ENCODE measurements around the gene MYL11. TPM values are rescaled to one million over a fixed set of nuclear protein-coding genes. Genes with fewer than 3 reads are reported as not detected.

The MYL11 gene
- total RNA-seq, 1 donor from 2014 or later, result not detected

GRCh38 chr16:30383521-30383920 is 8.9 kb downstream of the MYL11 start:
- peaks cover 8% of the 10 kb centered on the region for H4K20me1 ChIP-seq (ENCODE audit: insufficient read depth, low read length)
- H3K79me2 ChIP-seq (ENCODE audit: insufficient read depth, low read length), result peaks cover 6% of the 10 kb centered on the region
- TF ChIP-seq EZH2 (IDR thresholded peaks at IDR 0.05; ENCODE audit: insufficient read depth, low read length), result no peak
- TF ChIP-seq CTCF (IDR thresholded peaks at IDR 0.05; ENCODE audit: insufficient read depth, low read depth, low read length), result no peak
- Mint-ChIP-seq H3K4me1 (ENCODE audit: low read depth, unreplicated experiment) (peaks cover 1% of the 10 kb centered on the region), H3K4me3 (ENCODE audit: unreplicated experiment) (no peak overlapping the region), H3K27me3 (ENCODE audit: low read depth, unreplicated experiment) (no peaks in the 10 kb centered on the region), H3K9me3 (ENCODE audit: unreplicated experiment) (no peaks in the 10 kb centered on the region), H3K36me3 (ENCODE audit: low read depth, unreplicated experiment) (peaks cover 2% of the 10 kb centered on the region), H3K27ac (ENCODE audit: unreplicated experiment) (no peak overlapping the region)
- no peaks in the 10 kb centered on the region for H3K27me3 ChIP-seq (ENCODE audit: insufficient read depth, low read length)
- H3K9ac ChIP-seq (ENCODE audit: low read length), result no peak overlapping the region
- H3K9me3 ChIP-seq (ENCODE audit: insufficient read depth, low read depth, low read length), result no peaks in the 10 kb centered on the region
- no peak overlapping the region for H2AFZ ChIP-seq (ENCODE audit: low read depth, low read length)
- H3K4me1 ChIP-seq (ENCODE audit: insufficient read depth, low read length), result peaks cover 5% of the 10 kb centered on the region
- H3K27ac ChIP-seq (ENCODE audit: low read depth, low read length), result no peak overlapping the region
- no peak overlapping the region for H3K4me3 ChIP-seq (ENCODE audit: insufficient read depth, low read depth, low read length)
- DNase-seq (ENCODE audit: low read depth) (no peak), FAIRE-seq (no peak)
- no peaks in the 10 kb centered on the region for H3K36me3 ChIP-seq (ENCODE audit: insufficient read depth, low read length)
- no peak overlapping the region for H3K4me2 ChIP-seq (ENCODE audit: low read length)

GRCh38 chr16:30394592-30395154 is 20.1 kb downstream of the MYL11 start:
- peak overlapping the region; percentile 83 for H2AFZ ChIP-seq (ENCODE audit: low read depth, low read length)
- Mint-ChIP-seq H3K36me3 (ENCODE audit: low read depth, unreplicated experiment) (peaks cover 13% of the 10 kb centered on the region), H3K9me3 (ENCODE audit: unreplicated experiment) (peaks cover 3% of the 10 kb centered on the region), H3K27ac (ENCODE audit: unreplicated experiment) (peak overlapping the region; percentile 92), H3K4me3 (ENCODE audit: unreplicated experiment) (peak overlapping the region; percentile 83), H3K4me1 (ENCODE audit: low read depth, unreplicated experiment) (peaks cover 13% of the 10 kb centered on the region), H3K27me3 (ENCODE audit: low read depth, unreplicated experiment) (no peaks in the 10 kb centered on the region)
- FAIRE-seq (no peak), DNase-seq (ENCODE audit: low read depth) (peak; percentile 57)
- H3K9me3 ChIP-seq (ENCODE audit: insufficient read depth, low read depth, low read length), result no peaks in the 10 kb centered on the region
- peak overlapping the region; percentile 79 for H3K9ac ChIP-seq (ENCODE audit: low read length)
- H3K79me2 ChIP-seq (ENCODE audit: insufficient read depth, low read length), result peaks cover 42% of the 10 kb centered on the region
- no peaks in the 10 kb centered on the region for H3K27me3 ChIP-seq (ENCODE audit: insufficient read depth, low read length)
- TF ChIP-seq CTCF (IDR thresholded peaks at IDR 0.05; ENCODE audit: insufficient read depth, low read depth, low read length) (no peak), EZH2 (IDR thresholded peaks at IDR 0.05; ENCODE audit: insufficient read depth, low read length) (no peak)
- peaks cover 22% of the 10 kb centered on the region for H3K4me1 ChIP-seq (ENCODE audit: insufficient read depth, low read length)
- H3K4me3 ChIP-seq (ENCODE audit: insufficient read depth, low read depth, low read length), result peak overlapping the region; percentile 60
- peaks cover 5% of the 10 kb centered on the region for H3K36me3 ChIP-seq (ENCODE audit: insufficient read depth, low read length)
- H3K27ac ChIP-seq (ENCODE audit: low read depth, low read length), result peak overlapping the region; percentile 80
- H3K4me2 ChIP-seq (ENCODE audit: low read length), result peak overlapping the region; percentile 86
- no peaks in the 10 kb centered on the region for H4K20me1 ChIP-seq (ENCODE audit: insufficient read depth, low read length)
